HCT116 (cell line): ENCODE measurements around the gene ADARB1.

ENCODE experiments used
- CTCF ChIP-seq, 3 experiments: fragments of 200-600 bp in 1 of 3; sonication (generic) in 1 of 3; IDR thresholded peaks in 2 of 3; conservative IDR thresholded peaks in 1 of 3; 2 replicates each; pipeline ENCODE4 v1.5.1; 2012 to 2017; ENCODE audit warnings: low read depth in 2 of 3, low read length in 2 of 3, antibody characterized with exemption in 1 of 3, borderline replicate concordance in 1 of 3, control low read depth in 1 of 3, mild to moderate bottlenecking in 1 of 3, mixed read lengths in 1 of 3, mixed run types in 1 of 3, moderate library complexity in 1 of 3; ENCODE audit not compliant: insufficient read depth in 1 of 3
- EGR1 ChIP-seq: IDR thresholded peaks from 2 replicates; pipeline ENCODE4 v1.6.1; 2012; ENCODE audit warnings: low read depth
- ELF1 ChIP-seq: IDR thresholded peaks from 2 replicates; pipeline ENCODE4 v1.6.1; 2012; ENCODE audit warnings: low read depth, borderline replicate concordance
- EZH2 ChIP-seq: fragments of 200-600 bp; sonication (generic); IDR thresholded peaks from 2 replicates; pipeline ENCODE4 v1.6.1; 2017; ENCODE audit warnings: antibody characterized with exemption, mixed run types
- FOSL1 ChIP-seq: IDR thresholded peaks from 2 replicates; pipeline ENCODE4 v1.6.1; 2012; ENCODE audit warnings: low read depth
- POLR2A ChIP-seq: IDR thresholded peaks from 2 replicates; pipeline ENCODE4 v1.7.0; 2011; ENCODE audit warnings: borderline replicate concordance; ENCODE audit not compliant: insufficient read depth, insufficient read length; ENCODE audit errors: extremely low read depth
- POLR2AphosphoS5 ChIP-seq: IDR thresholded peaks from 2 replicates; pipeline ENCODE4 v1.6.1; 2011; ENCODE audit warnings: mild to moderate bottlenecking, low read depth, low read length, moderate library complexity
- SIN3A ChIP-seq: IDR thresholded peaks from 2 replicates; pipeline ENCODE4 v1.6.1; 2012; ENCODE audit warnings: low read depth
- SP1 ChIP-seq: IDR thresholded peaks from 2 replicates; pipeline ENCODE4 v1.6.1; 2012; ENCODE audit warnings: low read depth
- YY1 ChIP-seq: IDR thresholded peaks from 2 replicates; pipeline ENCODE4 v1.6.1; 2011; ENCODE audit warnings: low read length, low read depth, moderate library complexity, mild to moderate bottlenecking; ENCODE audit not compliant: insufficient replicate concordance; ENCODE audit errors: extremely low read depth
- ZFX ChIP-seq: fragments of 450-650 bp; IDR thresholded peaks from 2 replicates; pipeline ENCODE4 v1.6.1; 2017
- TF ChIP-seq, protein P1 (sequence below): IDR thresholded peaks from 2 replicates; pipeline ENCODE4 v1.6.1; 2012; ENCODE audit warnings: low read depth

DNA sequence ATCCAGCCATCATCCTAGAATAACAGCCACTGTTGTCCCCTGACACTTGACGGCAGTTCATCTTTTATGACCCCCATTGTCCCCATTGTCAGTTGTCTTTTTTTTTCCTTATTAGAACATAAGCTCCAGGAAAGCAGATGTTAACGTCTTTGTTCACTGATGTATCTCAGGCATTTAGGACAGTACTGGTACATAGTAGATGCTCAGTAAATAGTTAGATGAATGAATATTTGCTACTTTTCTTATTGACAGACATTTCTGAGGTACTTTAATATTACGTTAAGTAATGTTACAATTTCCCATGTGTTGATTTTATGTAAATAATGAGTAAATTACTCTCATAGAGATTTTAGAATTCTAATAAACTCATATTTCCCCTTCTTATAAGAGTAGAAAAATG, 69.5 kb downstream of the ADARB1 start:
- no peak for TF ChIP-seq CTCF (IDR thresholded peaks at IDR 0.05 in 2 of 3, conservative IDR thresholded peaks at IDR 0.05 in 1 of 3; ENCODE audit: borderline replicate concordance in 1 of 3, insufficient read depth in 1 of 3, low read depth in 2 of 3, low read length in 2 of 3)
- TF ChIP-seq POLR2AphosphoS5: no peak
- no peak for TF ChIP-seq EGR1
- TF ChIP-seq ZFX: no peak
- no peak for TF ChIP-seq EZH2
- no peak for TF ChIP-seq POLR2A
- TF ChIP-seq FOSL1: no peak
- TF ChIP-seq, protein P1, sequence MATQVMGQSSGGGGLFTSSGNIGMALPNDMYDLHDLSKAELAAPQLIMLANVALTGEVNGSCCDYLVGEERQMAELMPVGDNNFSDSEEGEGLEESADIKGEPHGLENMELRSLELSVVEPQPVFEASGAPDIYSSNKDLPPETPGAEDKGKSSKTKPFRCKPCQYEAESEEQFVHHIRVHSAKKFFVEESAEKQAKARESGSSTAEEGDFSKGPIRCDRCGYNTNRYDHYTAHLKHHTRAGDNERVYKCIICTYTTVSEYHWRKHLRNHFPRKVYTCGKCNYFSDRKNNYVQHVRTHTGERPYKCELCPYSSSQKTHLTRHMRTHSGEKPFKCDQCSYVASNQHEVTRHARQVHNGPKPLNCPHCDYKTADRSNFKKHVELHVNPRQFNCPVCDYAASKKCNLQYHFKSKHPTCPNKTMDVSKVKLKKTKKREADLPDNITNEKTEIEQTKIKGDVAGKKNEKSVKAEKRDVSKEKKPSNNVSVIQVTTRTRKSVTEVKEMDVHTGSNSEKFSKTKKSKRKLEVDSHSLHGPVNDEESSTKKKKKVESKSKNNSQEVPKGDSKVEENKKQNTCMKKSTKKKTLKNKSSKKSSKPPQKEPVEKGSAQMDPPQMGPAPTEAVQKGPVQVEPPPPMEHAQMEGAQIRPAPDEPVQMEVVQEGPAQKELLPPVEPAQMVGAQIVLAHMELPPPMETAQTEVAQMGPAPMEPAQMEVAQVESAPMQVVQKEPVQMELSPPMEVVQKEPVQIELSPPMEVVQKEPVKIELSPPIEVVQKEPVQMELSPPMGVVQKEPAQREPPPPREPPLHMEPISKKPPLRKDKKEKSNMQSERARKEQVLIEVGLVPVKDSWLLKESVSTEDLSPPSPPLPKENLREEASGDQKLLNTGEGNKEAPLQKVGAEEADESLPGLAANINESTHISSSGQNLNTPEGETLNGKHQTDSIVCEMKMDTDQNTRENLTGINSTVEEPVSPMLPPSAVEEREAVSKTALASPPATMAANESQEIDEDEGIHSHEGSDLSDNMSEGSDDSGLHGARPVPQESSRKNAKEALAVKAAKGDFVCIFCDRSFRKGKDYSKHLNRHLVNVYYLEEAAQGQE: no peak
- TF ChIP-seq ELF1: no peak
- no peak for TF ChIP-seq SP1
- TF ChIP-seq YY1: no peak
- no peak for TF ChIP-seq SIN3A
